GM21367 (cell line): ENCODE data around the gene NEUROD4.

Experiments used
- ATAC-seq: cut with Tn5 transposase; IDR thresholded peaks from one replicate; pipeline ENCODE4 v1.9.1; 2021; ENCODE audit not compliant: unreplicated experiment

The NEUROD4 gene

GRCh38 chr12:54997929-54998522 is 21.7 kb upstream of the NEUROD4 start:
- ATAC-seq: no peak

GRCh38 chr12:54998958-54999510 is 20.7 kb upstream of the NEUROD4 start:
- ATAC-seq: no peak

GRCh38 chr12:55001198-55001868 is 18.4 kb upstream of the NEUROD4 start:
- ATAC-seq: no peak

- ATAC-seq: no peak
Measured at GRCh38 chr12:55002355-55002754, 17.4 kb upstream of the NEUROD4 start.

GRCh38 chr12:55008944-55009585 is 10.7 kb upstream of the NEUROD4 start:
- ATAC-seq: no peak

GRCh38 chr12:55017416-55017925 is 2.3 kb upstream of the NEUROD4 start:
- no peak for ATAC-seq

- no peak for ATAC-seq
Measured at GRCh38 chr12:55024575-55024974, 4.8 kb downstream of the NEUROD4 start.

GRCh38 chr12:55025508-55025907 is 5.7 kb downstream of the NEUROD4 start:
- no peak for ATAC-seq

GRCh38 chr12:55034218-55034617 is 14.4 kb downstream of the NEUROD4 start:
- ATAC-seq: no peak

- no peak for ATAC-seq
Measured at GRCh38 chr12:55036326-55037115, 16.7 kb downstream of the NEUROD4 start.

- ATAC-seq: no peak
Measured at GRCh38 chr12:55037351-55037987, 17.7 kb downstream of the NEUROD4 start.

GRCh38 chr12:55039395-55040354 is 19.9 kb downstream of the NEUROD4 start:
- no peak for ATAC-seq

GRCh38 chr12:55041345-55042055 is 21.7 kb downstream of the NEUROD4 start:
- ATAC-seq: no peak

GRCh38 chr12:55043542-55043941 is 23.8 kb downstream of the NEUROD4 start:
- ATAC-seq: no peak

- no peak for ATAC-seq
Measured at GRCh38 chr12:55044135-55044534, 24.4 kb downstream of the NEUROD4 start.

- no peak for ATAC-seq
Measured at GRCh38 chr12:55049676-55050075, 29.9 kb downstream of the NEUROD4 start.

- no peak for ATAC-seq
Measured at GRCh38 chr12:55051197-55051947, 31.6 kb downstream of the NEUROD4 start.

- no peak for ATAC-seq
Measured at GRCh38 chr12:55057481-55057880, 37.7 kb downstream of the NEUROD4 start.
